Neural progenitor cell (in vitro differentiated cells): ENCODE measurements around the gene CCNI2.

Experiments used
- CTCF ChIP-seq: fragments of 200-600 bp; sonication (generic); IDR thresholded peaks from 2 replicates; pipeline ENCODE4 v1.5.1; 2017; ENCODE audit warnings: antibody characterized with exemption, mild to moderate bottlenecking
- EZH2 ChIP-seq: fragments of 200-600 bp; sonication (generic); IDR thresholded peaks from 2 replicates; pipeline ENCODE4 v1.6.1; 2017; ENCODE audit warnings: antibody characterized with exemption, mild to moderate bottlenecking, moderate library complexity

- TF ChIP-seq CTCF (no peak), EZH2 (no peak)
Observed at GRCh38 chr5:132708645-132709044, 38.6 kb upstream of the CCNI2 start.
